HepG2 (cell line): ENCODE data around the gene CFAP210. TPM values are rescaled to one million over a fixed set of nuclear protein-coding genes. Genes with fewer than 3 reads are reported as not detected.

Experiments used
- ADNP ChIP-seq: sonication (generic); formaldehyde crosslinking; IDR thresholded peaks from 2 replicates; pipeline ENCODE4 v1.4.0; 2020; ENCODE audit warnings: missing genetic modification reagents
- AKNA ChIP-seq: sonication (generic); formaldehyde crosslinking; IDR thresholded peaks from 2 replicates; pipeline ENCODE4 v1.4.0; 2020; ENCODE audit warnings: missing genetic modification reagents, borderline replicate concordance
- ATRX ChIP-seq: sonication (generic); formaldehyde crosslinking; IDR thresholded peaks from 2 replicates; pipeline ENCODE4 v1.4.0; 2020; ENCODE audit warnings: missing genetic modification reagents, borderline replicate concordance
- DMTF1 ChIP-seq: sonication (generic); formaldehyde crosslinking; IDR thresholded peaks from 2 replicates; pipeline ENCODE4 v1.4.0; 2020; ENCODE audit warnings: mild to moderate bottlenecking, missing genetic modification reagents
- GLMP ChIP-seq: sonication (generic); formaldehyde crosslinking; IDR thresholded peaks from 2 replicates; pipeline ENCODE4 v1.9.0; 2021; ENCODE audit warnings: missing genetic modification reagents, mild to moderate bottlenecking, borderline replicate concordance
- HDAC1 ChIP-seq: sonication (generic); formaldehyde crosslinking; IDR thresholded peaks from 2 replicates; pipeline ENCODE4 v1.5.1; 2020; ENCODE audit warnings: mild to moderate bottlenecking, missing genetic modification reagents
- MAZ ChIP-seq, 2 experiments: sonication (generic) in 1 of 2; formaldehyde crosslinking in 1 of 2; IDR thresholded peaks; 2 replicates each; pipeline versions ENCODE4 v1.5.0 to v1.6.1; 2012 to 2020; ENCODE audit warnings: low read depth in 2 of 2, mild to moderate bottlenecking in 2 of 2, borderline replicate concordance in 1 of 2, improper control_type of control experiment in 1 of 2, low read length in 1 of 2, missing genetic modification reagents in 1 of 2, moderate library complexity in 1 of 2
- MLXIP ChIP-seq: sonication (generic); formaldehyde crosslinking; IDR thresholded peaks from 2 replicates; pipeline ENCODE4 v1.9.0; 2021; ENCODE audit warnings: missing genetic modification reagents, borderline replicate concordance
- MYC ChIP-seq: sonication (generic); formaldehyde crosslinking; IDR thresholded peaks from 2 replicates; pipeline ENCODE4 v1.9.0; 2021; ENCODE audit warnings: missing genetic modification reagents, borderline replicate concordance
- PHB2 ChIP-seq: fragments of 450-650 bp; IDR thresholded peaks from 2 replicates; pipeline ENCODE4 v1.6.1; 2018; ENCODE audit not compliant: partially characterized antibody
- ZBTB2 ChIP-seq: sonication (generic); formaldehyde crosslinking; IDR thresholded peaks from 2 replicates; pipeline ENCODE4 v1.8.0; 2022; ENCODE audit warnings: low read depth, missing genetic modification reagents
- ZNF639 ChIP-seq: conservative IDR thresholded peaks from 2 replicates; pipeline ENCODE4 v1.6.1; 2018; ENCODE audit warnings: missing genetic modification reagents
- polyA plus RNA-seq, 8 experiments: library from polyadenylated mRNA; depleted of rRNA in 3 of 8; stranded (reverse) in 7 of 8; unstranded in 1 of 8; fragments of >200 nt; fragmentation: Illumina TruSeq in 4 of 8; extraction: Trizol in 4 of 8; gene quantifications; 2 replicates each; pipeline versions ENCODE4 v1.2.1 to v1.2.3, GENCODE V29; 2011 to 2016; ENCODE audit warnings: low read depth in 4 of 8, missing spikeins in 1 of 8, mixed read lengths in 1 of 8; ENCODE audit not compliant: insufficient read depth in 1 of 8
- total RNA-seq, 5 experiments: library from RNA; depleted of rRNA; stranded (reverse); fragments of >200 nt; fragmentation: Illumina TruSeq; extraction: Trizol; gene quantifications; 2 replicates each; pipeline ENCODE4 v1.2.3, GENCODE V29; 2016; ENCODE audit warnings: low read depth in 1 of 5

CFAP210 gene
- total and polyA plus RNA-seq, 2 of the 13 experiments (the other 11 are each of a cell fraction or from before 2014, with no cell fraction given): 0.18 TPM; not detected in 1

GRCh38 chr2:169694113-169694893, at the start of gene CFAP210, which contains the start of gene PHOSPHO2 (continued):
- no peak for TF ChIP-seq DMTF1
- TF ChIP-seq ZNF639 (CRISPR knock-in tag): peak; percentile 79; the same call in 1 of the 2 replicates
- TF ChIP-seq PHB2: no peak
- peak; percentile 63; the same call in 1 of the 2 replicates for TF ChIP-seq MAZ (IDR thresholded peaks at IDR 0.05; ENCODE audit: borderline replicate concordance, low read depth, low read length)
- peak; percentile 87 for TF ChIP-seq MAZ (CRISPR knock-in tag; IDR thresholded peaks at IDR 0.05; ENCODE audit: low read depth)
- TF ChIP-seq GLMP (CRISPR knock-in tag): no peak; the same call in 1 of the 2 replicates
- TF ChIP-seq ATRX (CRISPR knock-in tag): no peak
- TF ChIP-seq ZBTB2 (CRISPR knock-in tag): no peak
- no peak for TF ChIP-seq ADNP
- TF ChIP-seq AKNA (CRISPR knock-in tag): peak; percentile 86; the same call in 1 of the 2 replicates
- TF ChIP-seq HDAC1 (CRISPR knock-in tag): peak; percentile 99
- TF ChIP-seq MLXIP (CRISPR knock-in tag): no peak; the same call in none of the 2 replicates
- peak; percentile 89 for TF ChIP-seq MYC (CRISPR knock-in tag)
